HepG2 (cell line): ENCODE measurements around the gene PXMP4. TPM values are rescaled to one million over a fixed set of nuclear protein-coding genes. Genes with fewer than 3 reads are reported as not detected.

Source experiments
- ARHGAP35 ChIP-seq: sonication (generic); formaldehyde crosslinking; IDR thresholded peaks from 2 replicates; pipeline ENCODE4 v1.9.0; 2022; ENCODE audit warnings: mild to moderate bottlenecking, inconsistent platforms, moderate library complexity, missing genetic modification reagents, borderline replicate concordance
- CAMTA2 ChIP-seq: sonication (generic); formaldehyde crosslinking; IDR thresholded peaks from 2 replicates; pipeline ENCODE4 v1.4.0; 2020; ENCODE audit warnings: mild to moderate bottlenecking, missing genetic modification reagents, borderline replicate concordance
- ELF3 ChIP-seq: IDR thresholded peaks from 2 replicates; pipeline ENCODE4 v1.6.1; 2016; ENCODE audit warnings: missing genetic modification reagents, missing compliant biosample characterization
- FOXJ3 ChIP-seq: sonication (generic); formaldehyde crosslinking; IDR thresholded peaks from 2 replicates; pipeline ENCODE4 v1.4.0; 2020; ENCODE audit warnings: missing genetic modification reagents, mild to moderate bottlenecking, borderline replicate concordance
- RERE ChIP-seq: IDR thresholded peaks from 2 replicates; pipeline ENCODE4 v1.6.1; 2016; ENCODE audit warnings: low read depth, missing genetic modification reagents, missing compliant biosample characterization
- SMAD1 ChIP-seq: sonication (generic); formaldehyde crosslinking; IDR thresholded peaks from 2 replicates; pipeline ENCODE4 v1.4.0; 2020; ENCODE audit warnings: missing genetic modification reagents, low read depth, mild to moderate bottlenecking, borderline replicate concordance
- TGIF2 ChIP-seq: IDR thresholded peaks from 2 replicates; pipeline ENCODE4 v1.6.1; 2016; ENCODE audit warnings: control low read depth, missing compliant biosample characterization
- ZMYM2 ChIP-seq: sonication (generic); formaldehyde crosslinking; IDR thresholded peaks from 2 replicates; pipeline ENCODE4 v1.8.0; 2022; ENCODE audit warnings: mild to moderate bottlenecking, missing genetic modification reagents
- ZNF136 ChIP-seq: sonication (generic); formaldehyde crosslinking; IDR thresholded peaks from 2 replicates; pipeline ENCODE4 v1.8.1; 2022; ENCODE audit warnings: low read depth, mild to moderate bottlenecking, moderate library complexity, missing genetic modification reagents
- ZNF841 ChIP-seq: sonication (generic); formaldehyde crosslinking; IDR thresholded peaks from 2 replicates; pipeline ENCODE4 v1.8.1; 2023; ENCODE audit warnings: missing genetic modification reagents, borderline replicate concordance
- polyA plus RNA-seq, 8 experiments: library from polyadenylated mRNA; depleted of rRNA in 3 of 8; stranded (reverse) in 7 of 8; unstranded in 1 of 8; fragments of >200 nt; fragmentation: Illumina TruSeq in 4 of 8; extraction: Trizol in 4 of 8; gene quantifications; 2 replicates each; pipeline versions ENCODE4 v1.2.1 to v1.2.3, GENCODE V29; 2011 to 2016; ENCODE audit warnings: low read depth in 4 of 8, missing spikeins in 1 of 8, mixed read lengths in 1 of 8; ENCODE audit not compliant: insufficient read depth in 1 of 8
- total RNA-seq, 5 experiments: library from RNA; depleted of rRNA; stranded (reverse); fragments of >200 nt; fragmentation: Illumina TruSeq; extraction: Trizol; gene quantifications; 2 replicates each; pipeline ENCODE4 v1.2.3, GENCODE V29; 2016; ENCODE audit warnings: low read depth in 1 of 5
- TF ChIP-seq, protein P1 (sequence below): sonication (generic); formaldehyde crosslinking; IDR thresholded peaks from 2 replicates; pipeline ENCODE4 v1.4.0; 2020; ENCODE audit warnings: missing genetic modification reagents
- TF ChIP-seq, protein P2 (sequence below): sonication (generic); formaldehyde crosslinking; IDR thresholded peaks from 2 replicates; pipeline ENCODE4 v1.4.0; 2020; ENCODE audit warnings: mild to moderate bottlenecking, missing genetic modification reagents
- TF ChIP-seq, protein P3 (sequence below): IDR thresholded peaks from 2 replicates; pipeline ENCODE4 v1.6.1; 2012; ENCODE audit warnings: low read depth, low read length, improper control_type of control experiment
- TF ChIP-seq, protein P4 (sequence below): sonication (generic); formaldehyde crosslinking; IDR thresholded peaks from 2 replicates; pipeline ENCODE4 v1.5.1; 2020; ENCODE audit warnings: missing genetic modification reagents, mild to moderate bottlenecking, borderline replicate concordance
- TF ChIP-seq, protein P5 (sequence below): sonication (generic); formaldehyde crosslinking; IDR thresholded peaks from 2 replicates; pipeline ENCODE4 v1.4.0; 2020; ENCODE audit warnings: mild to moderate bottlenecking, missing genetic modification reagents

Gene PXMP4
- total and polyA plus RNA-seq, 2 of the 13 experiments (the other 11 are each of a cell fraction or from before 2014, with no cell fraction given): not detected

DNA sequence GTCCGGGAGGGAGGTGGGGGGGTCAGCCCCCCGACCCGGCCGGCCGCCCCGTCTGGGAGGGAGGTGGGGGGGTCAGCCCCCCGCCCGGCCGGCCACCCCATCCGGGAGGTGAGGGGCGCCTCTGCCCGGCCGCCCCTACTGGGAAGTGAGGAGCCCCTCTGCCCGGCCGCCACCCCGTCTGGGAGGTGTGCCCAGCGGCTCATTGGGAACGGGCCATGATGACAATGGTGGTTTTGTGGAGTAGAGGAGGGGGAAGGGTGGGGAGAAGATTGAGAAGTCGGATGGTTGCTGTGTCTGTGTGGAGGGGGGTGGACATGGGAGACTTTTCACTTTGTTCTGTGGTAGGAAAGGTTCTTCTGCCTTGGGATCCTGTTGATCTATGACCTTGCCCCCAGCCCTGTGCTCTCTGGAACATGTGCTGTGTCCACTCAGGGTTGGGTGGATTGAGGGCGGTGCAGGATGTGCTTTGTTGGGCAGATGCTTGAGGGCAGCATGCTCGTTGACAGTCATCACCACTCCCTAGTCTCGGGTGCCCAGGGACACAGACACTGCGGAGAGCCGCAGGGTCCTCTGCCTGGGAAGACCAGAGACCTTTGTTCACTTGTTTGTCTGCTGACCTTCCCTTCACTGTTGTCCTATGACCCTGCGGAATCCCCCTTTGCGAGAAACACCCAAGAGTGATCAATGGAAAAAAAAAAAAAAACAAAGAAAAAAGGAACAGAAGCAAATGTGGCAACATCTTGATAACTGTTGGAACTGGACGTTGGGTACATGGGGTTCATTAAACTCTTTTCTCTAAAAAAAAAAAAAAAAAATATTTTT is 18.3 kb downstream of the PXMP4 start (continued):
- TF ChIP-seq, protein P1, sequence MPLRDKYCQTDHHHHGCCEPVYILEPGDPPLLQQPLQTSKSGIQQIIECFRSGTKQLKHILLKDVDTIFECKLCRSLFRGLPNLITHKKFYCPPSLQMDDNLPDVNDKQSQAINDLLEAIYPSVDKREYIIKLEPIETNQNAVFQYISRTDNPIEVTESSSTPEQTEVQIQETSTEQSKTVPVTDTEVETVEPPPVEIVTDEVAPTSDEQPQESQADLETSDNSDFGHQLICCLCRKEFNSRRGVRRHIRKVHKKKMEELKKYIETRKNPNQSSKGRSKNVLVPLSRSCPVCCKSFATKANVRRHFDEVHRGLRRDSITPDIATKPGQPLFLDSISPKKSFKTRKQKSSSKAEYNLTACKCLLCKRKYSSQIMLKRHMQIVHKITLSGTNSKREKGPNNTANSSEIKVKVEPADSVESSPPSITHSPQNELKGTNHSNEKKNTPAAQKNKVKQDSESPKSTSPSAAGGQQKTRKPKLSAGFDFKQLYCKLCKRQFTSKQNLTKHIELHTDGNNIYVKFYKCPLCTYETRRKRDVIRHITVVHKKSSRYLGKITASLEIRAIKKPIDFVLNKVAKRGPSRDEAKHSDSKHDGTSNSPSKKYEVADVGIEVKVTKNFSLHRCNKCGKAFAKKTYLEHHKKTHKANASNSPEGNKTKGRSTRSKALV: no peak
- peak; percentile 96 for TF ChIP-seq ZMYM2 (CRISPR knock-in tag)
- TF ChIP-seq, protein P2, sequence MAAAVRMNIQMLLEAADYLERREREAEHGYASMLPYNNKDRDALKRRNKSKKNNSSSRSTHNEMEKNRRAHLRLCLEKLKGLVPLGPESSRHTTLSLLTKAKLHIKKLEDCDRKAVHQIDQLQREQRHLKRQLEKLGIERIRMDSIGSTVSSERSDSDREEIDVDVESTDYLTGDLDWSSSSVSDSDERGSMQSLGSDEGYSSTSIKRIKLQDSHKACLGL (CRISPR knock-in tag): peak; percentile 57; the same call in 1 of the 2 replicates
- peak; percentile 82; the same call in 1 of the 2 replicates for TF ChIP-seq SMAD1 (CRISPR knock-in tag)
- peak; percentile 87 for TF ChIP-seq TGIF2
- TF ChIP-seq, protein P3, sequence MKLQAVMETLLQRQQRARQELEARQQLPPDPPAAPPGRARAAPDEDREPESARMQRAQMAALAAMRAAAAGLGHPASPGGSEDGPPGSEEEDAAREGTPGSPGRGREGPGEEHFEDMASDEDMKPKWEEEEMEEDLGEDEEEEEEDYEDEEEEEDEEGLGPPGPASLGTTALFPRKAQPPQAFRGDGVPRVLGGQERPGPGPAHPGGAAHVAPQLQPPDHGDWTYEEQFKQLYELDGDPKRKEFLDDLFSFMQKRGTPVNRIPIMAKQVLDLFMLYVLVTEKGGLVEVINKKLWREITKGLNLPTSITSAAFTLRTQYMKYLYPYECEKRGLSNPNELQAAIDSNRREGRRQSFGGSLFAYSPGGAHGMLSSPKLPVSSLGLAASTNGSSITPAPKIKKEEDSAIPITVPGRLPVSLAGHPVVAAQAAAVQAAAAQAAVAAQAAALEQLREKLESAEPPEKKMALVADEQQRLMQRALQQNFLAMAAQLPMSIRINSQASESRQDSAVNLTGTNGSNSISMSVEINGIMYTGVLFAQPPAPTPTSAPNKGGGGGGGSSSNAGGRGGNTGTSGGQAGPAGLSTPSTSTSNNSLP: peak; percentile 60; the same call in 1 of the 2 replicates
- no peak for TF ChIP-seq ARHGAP35 (CRISPR knock-in tag)
- TF ChIP-seq, protein P4, sequence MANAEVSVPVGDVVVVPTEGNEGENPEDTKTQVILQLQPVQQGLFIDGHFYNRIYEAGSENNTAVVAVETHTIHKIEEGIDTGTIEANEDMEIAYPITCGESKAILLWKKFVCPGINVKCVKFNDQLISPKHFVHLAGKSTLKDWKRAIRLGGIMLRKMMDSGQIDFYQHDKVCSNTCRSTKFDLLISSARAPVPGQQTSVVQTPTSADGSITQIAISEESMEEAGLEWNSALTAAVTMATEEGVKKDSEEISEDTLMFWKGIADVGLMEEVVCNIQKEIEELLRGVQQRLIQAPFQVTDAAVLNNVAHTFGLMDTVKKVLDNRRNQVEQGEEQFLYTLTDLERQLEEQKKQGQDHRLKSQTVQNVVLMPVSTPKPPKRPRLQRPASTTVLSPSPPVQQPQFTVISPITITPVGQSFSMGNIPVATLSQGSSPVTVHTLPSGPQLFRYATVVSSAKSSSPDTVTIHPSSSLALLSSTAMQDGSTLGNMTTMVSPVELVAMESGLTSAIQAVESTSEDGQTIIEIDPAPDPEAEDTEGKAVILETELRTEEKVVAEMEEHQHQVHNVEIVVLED: peak; percentile 58; the same call in 1 of the 2 replicates
- TF ChIP-seq, protein P5, sequence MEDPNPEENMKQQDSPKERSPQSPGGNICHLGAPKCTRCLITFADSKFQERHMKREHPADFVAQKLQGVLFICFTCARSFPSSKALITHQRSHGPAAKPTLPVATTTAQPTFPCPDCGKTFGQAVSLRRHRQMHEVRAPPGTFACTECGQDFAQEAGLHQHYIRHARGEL (CRISPR knock-in tag): no peak
- peak; percentile 78; the same call in 1 of the 2 replicates for TF ChIP-seq FOXJ3 (CRISPR knock-in tag)
- TF ChIP-seq CAMTA2 (CRISPR knock-in tag): 0 out of 2 replicates have a peak, but pooled peaks have one; percentile 33
- TF ChIP-seq ZNF841 (CRISPR knock-in tag): no peak
- TF ChIP-seq ZNF136: 0 out of 2 replicates have a peak, but pooled peaks have one; percentile 76
- TF ChIP-seq ELF3 (CRISPR knock-in tag): peak; percentile 68
- peak; percentile 61; the same call in 1 of the 2 replicates for TF ChIP-seq RERE (CRISPR knock-in tag)
